HG03571 (cell line): ENCODE data around the gene GLG1.
"Not testable (repeated sequence)": the region's sequence is repeated elsewhere in the genome, so short reads cannot be mapped to it uniquely, and the experiment has no call there.

Experiments
- ATAC-seq: cut with Tn5 transposase; IDR thresholded peaks from one replicate; pipeline ENCODE4 v1.9.1; 2021; ENCODE audit not compliant: unreplicated experiment

GLG1 gene

DNA sequence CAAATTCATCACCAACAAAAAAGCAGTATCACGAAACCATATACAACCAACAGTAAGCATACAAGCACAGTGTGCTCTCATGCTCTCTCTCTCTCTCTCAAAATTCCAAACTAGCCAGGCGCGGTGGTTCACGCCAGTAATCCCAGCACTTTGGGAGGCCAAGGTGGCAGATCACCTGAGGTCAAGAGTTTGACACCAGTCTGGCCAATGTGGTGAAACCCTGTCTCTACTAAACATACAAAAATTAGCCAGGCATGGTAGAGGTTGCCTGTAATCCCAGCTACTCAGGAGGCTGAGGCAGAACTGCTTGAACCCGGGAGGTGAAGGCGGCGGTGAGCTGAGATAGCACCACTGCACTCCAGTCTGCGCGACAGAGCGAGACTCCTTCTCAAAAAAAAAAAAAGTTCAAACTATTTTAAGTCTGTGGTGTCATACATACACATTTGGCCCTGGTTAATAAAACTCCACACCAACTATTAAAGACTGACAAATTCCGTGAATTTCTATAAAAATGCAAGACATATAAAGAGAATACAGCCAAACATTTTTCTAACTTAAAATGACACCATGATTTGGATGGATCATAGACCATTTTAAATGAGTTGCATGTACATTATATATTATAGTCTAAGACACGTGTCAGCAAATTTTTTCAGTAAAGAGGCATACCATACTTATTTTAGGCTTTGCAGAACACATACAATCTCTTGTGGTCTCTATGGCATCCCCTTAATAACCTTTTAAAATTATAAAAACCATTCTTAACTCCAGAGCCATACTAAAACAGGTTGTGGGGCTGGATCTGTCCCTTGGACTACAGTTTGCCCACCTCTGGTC is 30.9 kb downstream of the GLG1 start:
- ATAC-seq = no peak

GRCh38 chr16:74575175-74575806 is 31.6 kb downstream of the GLG1 start:
- no peak for ATAC-seq

- no peak for ATAC-seq
Observed at GRCh38 chr16:74574146-74574545, 32.8 kb downstream of the GLG1 start.

GRCh38 chr16:74573622-74574021 is 33.3 kb downstream of the GLG1 start:
- ATAC-seq = no peak

GRCh38 chr16:74570412-74571301 is 36.3 kb downstream of the GLG1 start:
- no peak for ATAC-seq

DNA sequence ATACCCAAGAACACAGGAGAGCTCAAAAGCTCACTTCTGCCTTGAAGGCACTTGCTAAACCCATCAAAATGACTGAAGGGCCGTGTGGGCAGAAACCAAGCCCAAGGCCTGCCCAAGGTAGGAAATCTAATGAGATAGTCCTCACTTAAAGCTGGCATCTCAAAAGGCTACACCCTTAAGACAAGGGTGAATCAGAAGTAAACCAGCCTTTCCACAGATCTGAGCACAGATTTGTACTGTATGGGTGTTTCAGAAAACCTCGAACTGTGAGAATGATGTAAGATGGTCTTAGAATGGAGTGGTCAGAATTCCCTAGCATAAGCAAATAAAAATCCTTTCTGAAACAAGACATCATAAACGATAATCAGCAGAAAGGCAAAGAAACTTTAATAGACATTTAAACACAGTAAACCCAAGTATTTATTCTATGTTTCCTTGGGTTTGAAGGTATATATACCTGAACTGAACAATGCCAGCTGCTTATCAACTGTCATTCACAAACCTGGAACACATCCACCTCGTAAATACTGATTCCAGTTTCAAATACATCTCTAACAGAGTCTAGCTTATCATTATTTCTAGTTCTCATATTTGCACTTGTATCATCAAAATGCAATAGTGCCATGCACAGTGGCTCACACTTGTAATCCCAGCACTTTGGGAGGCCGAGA is 37.8 kb downstream of the GLG1 start:
- no peak for ATAC-seq

DNA sequence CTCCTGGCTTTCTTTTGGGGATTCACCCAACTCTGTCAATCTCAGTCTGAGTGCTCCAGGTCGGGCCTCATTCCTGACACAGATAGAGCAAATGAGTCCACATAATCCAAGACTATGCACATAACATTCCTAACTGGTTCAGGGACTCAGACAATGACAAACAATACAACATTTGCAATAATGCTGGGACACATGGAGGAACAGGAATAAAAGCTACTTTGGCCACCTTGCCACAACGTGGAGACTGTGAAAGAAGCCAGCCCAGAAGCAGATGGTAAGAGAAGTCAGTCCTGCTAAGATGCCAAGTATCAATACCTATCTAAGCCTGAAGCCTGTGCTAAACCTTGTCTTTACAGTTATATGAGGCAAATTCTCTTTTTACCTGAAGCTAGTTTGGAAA is 39.0 kb downstream of the GLG1 start:
- no peak for ATAC-seq

DNA sequence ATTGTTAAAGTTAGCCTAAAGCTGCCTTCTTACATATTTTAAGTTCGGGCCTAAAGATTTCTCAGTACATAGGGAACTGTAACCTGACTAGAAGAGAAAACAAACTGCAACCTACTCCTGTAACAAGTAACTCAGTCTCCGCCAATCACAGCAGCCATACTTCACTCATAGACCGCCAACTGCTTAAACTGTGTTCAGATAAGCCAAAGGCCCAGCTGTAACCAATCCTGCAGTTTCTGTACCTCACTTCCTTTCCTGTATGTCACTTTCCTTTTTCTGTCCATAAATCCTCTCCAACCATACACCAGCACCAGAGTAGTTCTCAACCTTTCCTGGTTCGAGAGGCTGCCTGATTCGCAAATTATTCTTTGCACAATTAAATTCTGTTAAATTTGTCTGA is 41.5 kb downstream of the GLG1 start:
- no peak for ATAC-seq

DNA sequence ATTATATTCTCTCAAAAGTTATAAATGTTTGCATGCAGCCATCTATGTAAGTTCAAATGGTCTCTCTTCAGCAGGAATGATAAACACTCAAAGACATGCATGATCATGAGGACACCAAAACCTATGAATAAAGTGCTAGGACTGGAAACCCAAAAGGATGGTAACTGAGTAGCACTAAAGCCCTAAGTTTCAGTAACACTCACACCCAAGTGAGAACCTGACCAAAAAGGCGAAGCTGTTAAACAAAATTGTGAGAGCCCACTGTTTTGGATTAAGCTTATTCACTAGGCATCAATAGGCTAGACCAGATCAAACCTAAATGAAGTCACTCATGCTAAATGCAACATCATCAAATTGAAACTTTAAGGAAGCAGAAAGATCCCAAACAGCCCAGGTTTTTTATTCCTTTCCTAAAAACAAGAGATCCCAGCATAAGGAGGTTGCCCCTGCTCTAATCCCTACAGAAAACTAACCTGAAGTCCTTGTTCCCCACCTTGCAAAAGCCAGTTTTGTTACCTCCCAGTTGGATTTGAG is 42.4 kb downstream of the GLG1 start:
- no peak for ATAC-seq

GRCh38 chr16:74563828-74564263 is 43.1 kb downstream of the GLG1 start:
- ATAC-seq = no peak

- ATAC-seq = no peak
Observed at GRCh38 chr16:74562117-74562516, 44.8 kb downstream of the GLG1 start.

DNA sequence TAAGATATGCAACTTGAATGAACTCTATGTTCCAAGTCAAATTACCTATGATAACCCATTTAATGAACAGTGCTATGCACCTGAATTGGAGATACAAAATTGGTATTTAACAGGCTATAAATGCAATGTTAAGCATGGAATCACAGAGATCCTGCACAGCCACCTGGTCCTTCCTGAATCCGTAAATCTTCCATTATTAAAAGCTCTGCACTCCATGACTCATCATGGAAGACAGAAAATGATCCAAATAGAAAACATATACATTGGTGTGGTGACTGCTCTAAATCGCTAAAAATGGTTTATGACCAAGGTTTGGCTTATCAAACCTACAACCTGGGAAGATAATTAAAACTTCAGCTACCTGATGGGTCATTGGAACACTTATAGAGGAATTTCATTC is 45.3 kb downstream of the GLG1 start:
- ATAC-seq = no peak

GRCh38 chr16:74560912-74561311 is 46.0 kb downstream of the GLG1 start:
- no peak for ATAC-seq

- ATAC-seq = no peak
Observed at GRCh38 chr16:74558873-74559272, 48.0 kb downstream of the GLG1 start.

DNA sequence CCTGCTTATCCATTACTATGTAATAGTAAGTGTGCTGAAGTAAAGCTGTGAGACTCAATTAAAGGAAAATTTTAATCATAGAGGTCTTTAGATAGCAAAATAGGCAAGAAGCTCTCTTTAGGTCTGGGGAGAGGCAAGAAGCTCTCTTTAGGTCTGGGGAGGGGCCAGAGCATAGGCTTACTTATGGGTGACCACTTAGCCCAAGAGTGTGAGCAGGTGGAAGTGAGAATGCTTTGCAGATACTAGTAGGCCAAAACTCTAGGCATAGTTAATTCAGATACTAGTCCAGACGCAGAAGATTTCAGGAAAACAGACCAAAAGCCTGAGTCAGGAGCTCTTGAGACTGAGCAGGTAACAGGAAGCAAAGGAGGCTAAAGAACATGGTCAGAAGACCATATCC is 49.6 kb downstream of the GLG1 start:
- ATAC-seq = no peak

- ATAC-seq = no peak
Observed at GRCh38 chr16:74556375-74556922, 50.5 kb downstream of the GLG1 start.

- ATAC-seq = not testable (repeated sequence)
Observed at GRCh38 chr16:74552357-74552756, 54.6 kb downstream of the GLG1 start.

DNA sequence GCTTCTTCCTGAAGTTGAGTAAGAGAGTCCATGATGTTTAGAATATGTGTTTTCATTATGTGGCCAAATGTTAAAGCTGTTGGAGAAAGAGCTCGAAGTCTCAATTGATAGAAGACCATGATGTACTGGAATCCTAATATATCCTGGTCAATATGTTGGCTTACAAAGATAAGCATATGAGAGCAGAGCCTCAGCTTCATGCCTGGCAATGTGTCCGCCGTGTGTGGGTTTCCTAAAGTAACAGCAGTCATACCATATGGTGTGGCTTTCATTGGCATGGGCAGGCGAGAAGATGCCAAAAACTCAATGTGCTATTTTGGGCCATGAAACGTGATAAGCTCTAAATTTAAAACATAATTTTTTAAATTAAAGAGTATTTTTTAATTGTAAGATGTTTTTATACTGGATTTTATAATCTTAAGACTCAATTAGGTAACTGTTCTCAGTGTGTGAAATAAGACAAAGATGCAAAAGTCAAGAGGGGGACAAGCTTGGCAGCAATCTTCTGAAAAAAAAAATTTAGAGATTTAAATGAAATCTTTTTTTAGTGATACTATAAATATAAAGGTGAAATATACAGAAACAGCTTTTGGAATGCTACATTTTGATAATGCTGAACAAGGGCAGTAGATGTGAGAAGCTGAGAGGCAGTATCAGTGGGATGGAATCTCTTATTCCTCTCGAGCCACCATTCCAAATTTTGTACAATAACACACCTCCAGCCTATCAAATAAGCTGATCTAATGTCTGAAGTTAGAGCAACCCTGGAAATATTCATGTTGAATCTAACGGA is 56.5 kb downstream of the GLG1 start:
- ATAC-seq = not testable (repeated sequence)

- not testable (repeated sequence) for ATAC-seq
Observed at GRCh38 chr16:74546112-74546511, 60.8 kb downstream of the GLG1 start.
